ENCODE results near the gene SPOP.

DNA sequence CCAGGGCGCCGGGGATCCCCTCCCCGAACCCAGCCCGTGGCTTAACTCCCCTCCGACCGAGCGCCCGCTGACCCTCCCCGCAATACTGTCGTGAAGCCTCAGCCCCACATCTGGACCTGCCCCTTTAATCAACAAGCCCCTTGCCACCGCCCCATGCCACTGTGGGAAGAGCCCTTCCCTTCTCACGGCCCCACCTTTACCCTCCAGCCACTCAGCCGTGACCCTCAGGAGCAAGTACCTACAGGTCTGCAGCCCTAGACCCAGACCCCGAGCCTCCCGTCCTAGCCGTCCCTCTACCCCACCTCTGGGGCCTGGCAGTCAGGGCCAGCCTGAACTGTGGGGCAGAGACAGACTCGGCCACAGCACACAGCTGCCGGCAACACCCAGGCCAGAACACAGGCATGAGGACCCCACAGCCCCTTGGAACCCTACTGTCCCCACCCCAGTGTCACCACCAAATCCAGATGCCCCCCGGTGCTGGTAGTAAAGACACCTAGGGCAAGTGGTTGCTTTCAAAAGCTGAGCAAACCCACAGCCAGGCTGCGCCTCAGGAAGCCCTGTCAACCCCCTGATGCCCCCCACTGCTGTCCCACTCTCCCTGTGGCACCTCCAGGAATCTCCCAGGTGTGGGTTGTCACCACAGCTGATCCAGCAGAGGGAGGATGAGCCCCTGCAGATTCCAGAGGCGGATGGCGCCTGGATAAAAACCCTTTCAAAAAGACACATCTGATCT, 100.8 kb downstream of the SPOP start:
- TF ChIP-seq, protein P1, sequence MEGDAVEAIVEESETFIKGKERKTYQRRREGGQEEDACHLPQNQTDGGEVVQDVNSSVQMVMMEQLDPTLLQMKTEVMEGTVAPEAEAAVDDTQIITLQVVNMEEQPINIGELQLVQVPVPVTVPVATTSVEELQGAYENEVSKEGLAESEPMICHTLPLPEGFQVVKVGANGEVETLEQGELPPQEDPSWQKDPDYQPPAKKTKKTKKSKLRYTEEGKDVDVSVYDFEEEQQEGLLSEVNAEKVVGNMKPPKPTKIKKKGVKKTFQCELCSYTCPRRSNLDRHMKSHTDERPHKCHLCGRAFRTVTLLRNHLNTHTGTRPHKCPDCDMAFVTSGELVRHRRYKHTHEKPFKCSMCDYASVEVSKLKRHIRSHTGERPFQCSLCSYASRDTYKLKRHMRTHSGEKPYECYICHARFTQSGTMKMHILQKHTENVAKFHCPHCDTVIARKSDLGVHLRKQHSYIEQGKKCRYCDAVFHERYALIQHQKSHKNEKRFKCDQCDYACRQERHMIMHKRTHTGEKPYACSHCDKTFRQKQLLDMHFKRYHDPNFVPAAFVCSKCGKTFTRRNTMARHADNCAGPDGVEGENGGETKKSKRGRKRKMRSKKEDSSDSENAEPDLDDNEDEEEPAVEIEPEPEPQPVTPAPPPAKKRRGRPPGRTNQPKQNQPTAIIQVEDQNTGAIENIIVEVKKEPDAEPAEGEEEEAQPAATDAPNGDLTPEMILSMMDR (conservative IDR thresholded peaks at IDR 0.05): no peak
- no peak for TF ChIP-seq ZFX (IDR thresholded peaks at IDR 0.05)

All from C4-2B (cell line).